OCI-LY7 (cell line): ENCODE results near the gene GGA1. TPM values are rescaled to one million over a fixed set of nuclear protein-coding genes. Genes with fewer than 3 reads are reported as not detected.
A peak's percentile ranks its signal among the peaks of the same experiment; 100 is the strongest.

Experiments used
- BruUV-seq: library from RNA; stranded (reverse); fragments of 400-500 nt; replicated peaks from 2 replicates; lab custom pipeline; 2021; lab: Mats Ljungman, UMichigan
- CTCF ChIA-PET: fragments of 300-600 bp; sonication (Branson Sonifier 250); formaldehyde crosslinking; loops from one replicate; lab custom pipeline; 2022; ENCODE audit warnings: antibody characterized with exemption; ENCODE audit not compliant: unreplicated experiment; lab: Charles Lee
- POLR2A ChIA-PET: fragments of 300-600 bp; sonication (Branson Sonifier 250); formaldehyde crosslinking; loops from one replicate; lab custom pipeline; 2022; ENCODE audit warnings: antibody characterized with exemption; lab: Charles Lee
- DNase-seq: peaks from one replicate; pipeline ENCODE4 v3.0.0-alpha.2; 2015; ENCODE audit warnings: low spot score
- H2AFZ ChIP-seq: fragments of 200-600 bp; sonication (generic), shearing (Covaris generic); 2 replicates; pipeline ENCODE4 v1.6.1; 2014; ENCODE audit warnings: mild to moderate bottlenecking, antibody characterized with exemption, low read length, moderate library complexity
- H3K27ac ChIP-seq: fragments of 200-600 bp; sonication (generic); 2 replicates; pipeline ENCODE4 v1.5.1; 2014; ENCODE audit warnings: mixed run types, low read depth, mild to moderate bottlenecking, moderate library complexity, low read length, inconsistent platforms; ENCODE audit not compliant: poor library complexity, severe bottlenecking
- H3K36me3 ChIP-seq: fragments of 200-600 bp; sonication (generic); 2 replicates; pipeline ENCODE4 v1.6.1; 2014; ENCODE audit warnings: mild to moderate bottlenecking, antibody characterized with exemption, low read length, moderate library complexity, mixed read lengths; ENCODE audit not compliant: insufficient read depth
- H3K4me1 ChIP-seq: fragments of 200-600 bp; sonication (generic); 2 replicates; pipeline ENCODE4 v1.5.1; 2014; ENCODE audit warnings: mild to moderate bottlenecking, low read length; ENCODE audit not compliant: insufficient read depth, poor library complexity, severe bottlenecking
- H3K4me2 ChIP-seq: fragments of 200-600 bp; sonication (generic); 2 replicates; pipeline ENCODE4 v1.6.1; 2014; ENCODE audit warnings: mild to moderate bottlenecking, low read length
- H3K4me3 ChIP-seq: fragments of 200-600 bp; sonication (generic); 2 replicates; pipeline ENCODE4 v1.5.1; 2014; ENCODE audit warnings: mild to moderate bottlenecking, low read depth, low read length; ENCODE audit not compliant: poor library complexity, severe bottlenecking
- H3K79me2 ChIP-seq: fragments of 200-600 bp; sonication (generic); 2 replicates; pipeline ENCODE4 v1.6.1; 2016; ENCODE audit warnings: low read depth, mild to moderate bottlenecking, low read length, moderate library complexity, mixed read lengths; ENCODE audit not compliant: insufficient read depth
- H3K9me2 ChIP-seq: fragments of 200-600 bp; sonication (generic); 2 replicates; pipeline ENCODE4 v1.6.1; 2016; ENCODE audit warnings: mild to moderate bottlenecking, low read length, mixed read lengths; ENCODE audit not compliant: insufficient read depth
- H3K9me3 ChIP-seq: fragments of 200-600 bp; sonication (generic); 2 replicates; pipeline ENCODE4 v1.6.1; 2014; ENCODE audit warnings: mild to moderate bottlenecking, mixed run types, low read length, mixed read lengths
- H4K20me1 ChIP-seq: fragments of 200-600 bp; sonication (generic); 2 replicates; pipeline ENCODE4 v1.6.1; 2014; ENCODE audit warnings: mild to moderate bottlenecking, antibody characterized with exemption, low read length, moderate library complexity, mixed read lengths; ENCODE audit not compliant: insufficient read depth
- CTCF ChIP-seq: fragments of 200-600 bp; sonication (generic); conservative IDR thresholded peaks from 2 replicates; pipeline ENCODE4 v1.5.1; 2014; ENCODE audit warnings: mild to moderate bottlenecking, antibody characterized with exemption, low read length, moderate library complexity, mixed read lengths
- EZH2phosphoT487 ChIP-seq: fragments of 200-600 bp; sonication (generic); IDR thresholded peaks from 2 replicates; pipeline ENCODE4 v1.6.1; 2018; ENCODE audit warnings: low read depth, borderline replicate concordance, mild to moderate bottlenecking, mixed run types, antibody characterized with exemption, low read length, moderate library complexity, mixed read lengths
- intact Hi-C: fragments of 100-400 bp; cut with micrococcal nuclease; formaldehyde crosslinking; loops from one replicate; pipeline ENCODE4 v1.10.0; 2022; ENCODE audit not compliant: unreplicated experiment
- total RNA-seq, 2 experiments: library from RNA; depleted of rRNA in 1 of 2; stranded (reverse); fragments of >200 nt in 1 of 2; shearing (Covaris generic) in 1 of 2; gene quantifications; 2 replicates each; pipeline ENCODE4 v1.2.3, GENCODE V29; 2014 to 2022

GGA1 gene
- total RNA-seq, 2 experiments from 2014 or later: 127 to 172 TPM

GRCh38 chr22:37658133-37659065 is 49.8 kb downstream of the GGA1 start, which contains the start of gene PDXP:
TSS of gene PDXP (plus strand) at chr22:37658723. CDS start at chr22:37658783, 60 bp downstream.
- Histone ChIP-seq H3K36me3 (peaks cover 31% of the 10 kb centered on the region), H4K20me1 (peaks cover 20% of the 10 kb centered on the region), H2AFZ (peak within 1 kb of the TSS; percentile 74; the same call in 1 of the 2 replicates), H3K4me2 (peak within 1 kb of the TSS; percentile 95), H3K4me1 (peaks cover 32% of the 10 kb centered on the region), H3K27ac (peak within 1 kb of the TSS; percentile 70), H3K9me3 (no peaks in the 10 kb centered on the region), H3K79me2 (peaks cover 43% of the 10 kb centered on the region), H3K4me3 (peak within 1 kb of the TSS; percentile 90), H3K9me2 (no peaks in the 10 kb centered on the region)
- DNase-seq: peak; percentile 100
- no TSS peak for BruUV-seq
- ChIA-PET CTCF (interaction anchor here (1.5 to 1.6 kb wide), 2 partner anchors 15 to 25 kb away, joined by 6 to 11 read pairs; no protein-coding TSS in a partner anchor), POLR2A (interaction anchor here (0.6 to 2.3 kb wide), 22 partner anchors 8 to 1790 kb away, joined by 3 to 11 read pairs (median 4); partner anchors contain the start of genes ANKRD54, GGA1 and LGALS2)
- TF ChIP-seq CTCF: no peak
- no peak for TF ChIP-seq EZH2phosphoT487
- intact Hi-C loops: no loop called here

GRCh38 chr22:37659066-37659896 is 50.6 kb downstream of the GGA1 start:
- Histone ChIP-seq H3K4me1 (peaks cover 32% of the 10 kb centered on the region), H3K9me2 (no peaks in the 10 kb centered on the region), H3K27ac (peak overlapping the region; percentile 49), H3K4me3 (peak overlapping the region; percentile 90), H2AFZ (no peak overlapping the region), H3K36me3 (peaks cover 35% of the 10 kb centered on the region), H3K9me3 (no peaks in the 10 kb centered on the region), H3K4me2 (peak overlapping the region; percentile 95), H4K20me1 (peaks cover 20% of the 10 kb centered on the region), H3K79me2 (peaks cover 51% of the 10 kb centered on the region)
- TF ChIP-seq CTCF: no peak
- TF ChIP-seq EZH2phosphoT487: no peak
- ChIA-PET POLR2A (interaction anchor here (1.0 to 2.3 kb wide), 7 partner anchors 7 to 187 kb away, joined by 3 to 11 read pairs (median 6); partner anchors contain the start of gene GGA1), CTCF (interaction anchor here (1.6 kb wide), 1 partner anchor 25 kb away, joined by 6 read pairs; no protein-coding TSS in a partner anchor)
- DNase-seq: peak; percentile 63
- intact Hi-C loops: no loop called here
- BruUV-seq: no TSS peak
